Gastroesophageal sphincter (tissue), 4 donors: ENCODE results near the gene TMEM50B. TPM values are rescaled to one million over a fixed set of nuclear protein-coding genes. Genes with fewer than 3 reads are reported as not detected.

Source experiments
- ATAC-seq: fragments of 150-250 bp; one replicate; pipeline ENCODE4 v1.9.1; 2016; ENCODE audit warnings: mild to moderate bottlenecking, moderate library complexity
- H3K27ac ChIP-seq, 4 donors: fragments of 200-600 bp; sonication (generic) in 3 of 4; 1 replicate in 3 of 4; 2 replicates in 1 of 4; pipeline ENCODE4 v1.5.1; 2016 to 2019
- H3K27me3 ChIP-seq: fragments of 200-600 bp; sonication (generic); one replicate; pipeline ENCODE4 v1.5.1; 2019
- H3K36me3 ChIP-seq, 2 donors: fragments of 200-600 bp; sonication (generic); one replicate each; pipeline ENCODE4 v1.5.1; 2019; ENCODE audit warnings: control low read depth in 1 of 2
- H3K4me1 ChIP-seq, 3 donors: fragments of 200-600 bp; sonication (generic); 1 replicate in 2 of 3; 2 replicates in 1 of 3; pipeline ENCODE4 v1.5.1; 2016 to 2019; ENCODE audit warnings: control low read depth in 2 of 3
- H3K4me3 ChIP-seq, 2 donors: fragments of 200-600 bp; sonication (generic); one replicate each; pipeline ENCODE4 v1.5.1; 2019; ENCODE audit warnings: mild to moderate bottlenecking in 1 of 2, moderate library complexity in 1 of 2
- H3K9me3 ChIP-seq, 3 donors: fragments of 200-600 bp; sonication (generic); one replicate each; pipeline ENCODE4 v1.5.1; 2017 to 2019; ENCODE audit warnings: control low read depth in 2 of 3
- CTCF ChIP-seq, 4 experiments: fragments of 200-600 bp in 2 of 4; fragments of 450-650 bp in 2 of 4; sonication (generic) in 1 of 4; IDR thresholded peaks; one replicate each; pipeline ENCODE4 v1.5.1; 2017 to 2019; ENCODE audit warnings: antibody characterized with exemption in 4 of 4, mild to moderate bottlenecking in 2 of 4, moderate library complexity in 2 of 4
- EP300 ChIP-seq: sonication (generic); formaldehyde crosslinking; IDR thresholded peaks from one replicate; pipeline ENCODE4 v1.6.1; 2017; ENCODE audit warnings: antibody characterized with exemption, mild to moderate bottlenecking
- POLR2A ChIP-seq, 2 donors: fragments of 450-650 bp; IDR thresholded peaks; one replicate each; pipeline ENCODE4 v1.6.1; 2017; ENCODE audit warnings: antibody characterized with exemption in 2 of 2, mild to moderate bottlenecking in 2 of 2, moderate library complexity in 1 of 2
- POLR2AphosphoS5 ChIP-seq: sonication (generic); formaldehyde crosslinking; IDR thresholded peaks from one replicate; pipeline ENCODE4 v1.6.1; 2017; ENCODE audit warnings: antibody characterized with exemption
- WGBS, 2 donors: methylation state at CpG; one replicate each; pipeline ENCODE4 v1.1.5; 2018; ENCODE audit warnings: low coverage in 1 of 2; 5-methylcytosine and 5-hydroxymethylcytosine counted together
- total RNA-seq, 4 donors: library from RNA; depleted of rRNA; stranded (reverse); fragments of >200 nt; gene quantifications; one replicate each; pipeline ENCODE4 v1.1.0, GENCODE V29; 2016

Gene TMEM50B
- total RNA-seq, 4 donors from 2014 or later, result 56.4 to 175 (median 90.0) TPM

GRCh38 chr21:33441489-33442477, 38.0 kb downstream of the TMEM50B start:
- Histone ChIP-seq H3K27me3 (no peaks in the 10 kb centered on the region), H3K4me1 (peaks cover 0 to 29% (median 6%) of the 10 kb centered on the region in 3 donors), H3K36me3 (peaks cover 0 to 54% of the 10 kb centered on the region in 2 donors), H3K27ac (peak overlapping the region in 3 of 4 donors; percentile 13 to 68 (median 55)), H3K4me3 (no peak overlapping the region), H3K9me3 (no peaks in the 10 kb centered on the region)
- TF ChIP-seq CTCF (IDR thresholded peaks at IDR 0.05), result no peak
- no peak for TF ChIP-seq EP300
- no peak for TF ChIP-seq POLR2A (IDR thresholded peaks at IDR 0.05)
- peak; percentile 60 for TF ChIP-seq POLR2AphosphoS5
- WGBS, 2 donors, result 70 to 78% methylated on average over 2 to 7 of the region's 11 CpGs
- peak; percentile 53 for ATAC-seq

DNA sequence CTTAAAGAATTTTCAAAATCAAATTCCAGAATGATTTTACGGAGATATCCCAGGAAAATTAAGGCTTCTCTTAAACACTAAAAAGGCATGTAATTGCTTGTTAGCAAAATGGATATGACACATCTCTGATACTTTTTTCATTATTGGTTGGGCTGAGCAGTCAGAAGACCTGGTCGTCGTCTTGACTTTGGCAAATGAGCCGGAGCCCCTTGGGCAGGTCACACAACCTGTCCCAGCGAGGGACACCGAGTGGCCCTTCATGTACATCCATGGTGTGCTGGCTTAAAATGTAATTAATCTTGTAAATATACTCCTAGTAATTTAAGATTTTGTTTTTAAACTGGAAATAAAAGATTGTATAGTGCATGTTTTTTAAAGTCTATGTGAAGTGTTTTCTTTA, 42.6 kb downstream of the TMEM50B start:
- ATAC-seq, result no peak
- Histone ChIP-seq H3K4me1 (peaks cover 0 to 36% (median 11%) of the 10 kb centered on the region in 3 donors), H3K27me3 (no peaks in the 10 kb centered on the region), H3K9me3 (no peaks in the 10 kb centered on the region), H3K4me3 (no peak overlapping the region), H3K27ac (no peak overlapping the region), H3K36me3 (peaks cover 0 to 81% of the 10 kb centered on the region in 2 donors)
- 58 to 78% methylated on average over 4 to 6 of the region's 6 CpGs for WGBS, 2 donors
- TF ChIP-seq CTCF (IDR thresholded peaks at IDR 0.05) (no peak), POLR2AphosphoS5 (no peak), POLR2A (IDR thresholded peaks at IDR 0.05) (no peak)

- H3K4me1 ChIP-seq, result peaks cover 0 to 28% (median 11%) of the 10 kb centered on the region in 3 donors
- H3K27me3 ChIP-seq, result no peaks in the 10 kb centered on the region
- H3K9me3 ChIP-seq, result no peaks in the 10 kb centered on the region
- H3K36me3 ChIP-seq, result peaks cover 0 to 98% of the 10 kb centered on the region in 2 donors
- H3K27ac ChIP-seq, result peak overlapping the region; percentile 62 to 82 (median 76)
- H3K4me3 ChIP-seq, result no peak overlapping the region
- peak; percentile 91 for TF ChIP-seq POLR2AphosphoS5
- no peak for TF ChIP-seq EP300
- ATAC-seq, result peak; percentile 95
- WGBS, 2 donors, result 41 to 62% methylated on average over 3 of the region's 5 CpGs
Measured at GRCh38 chr21:33434770-33435360, 44.9 kb downstream of the TMEM50B start.

DNA sequence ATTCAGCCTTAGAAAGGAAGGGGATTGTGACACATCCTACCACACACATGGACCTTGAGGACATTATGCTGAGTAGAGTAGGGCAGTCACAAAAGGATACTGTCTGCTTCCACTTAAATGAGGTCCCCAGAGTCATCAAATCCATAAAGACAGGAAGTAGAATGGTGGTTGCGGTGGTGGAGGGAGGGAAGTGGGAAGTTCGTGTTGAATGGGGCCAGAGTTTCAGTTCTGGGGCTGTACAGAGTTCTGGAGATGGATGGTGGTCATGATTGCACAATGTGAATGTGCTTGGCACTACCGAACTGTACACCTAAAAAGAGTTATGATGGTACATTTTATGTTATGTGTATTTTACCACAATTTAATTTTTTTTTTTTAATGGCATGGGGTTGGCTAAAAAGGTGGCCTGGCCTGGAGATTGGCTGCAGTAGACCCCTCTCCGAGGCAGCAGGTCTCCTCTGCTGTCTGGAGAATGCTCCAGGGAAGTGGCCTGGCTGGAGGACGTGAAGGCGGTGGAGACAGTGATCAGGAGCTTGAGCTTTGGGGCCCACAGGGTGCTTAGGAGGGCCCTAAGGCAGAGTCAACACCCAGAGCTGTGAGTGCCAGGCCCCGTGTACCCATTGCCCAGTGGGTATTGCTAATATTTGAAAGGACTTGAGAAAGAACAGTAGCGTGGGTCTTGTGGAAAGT, 46.2 kb downstream of the TMEM50B start:
- no peaks in the 10 kb centered on the region for H3K27me3 ChIP-seq
- TF ChIP-seq EP300 (no peak), CTCF (IDR thresholded peaks at IDR 0.05) (no peak), POLR2AphosphoS5 (peak; percentile 9)
- H3K4me1 ChIP-seq, result peaks cover 0 to 28% (median 16%) of the 10 kb centered on the region in 3 donors
- no peak for ATAC-seq
- H3K4me3 ChIP-seq, result no peak overlapping the region
- H3K9me3 ChIP-seq, result no peaks in the 10 kb centered on the region
- H3K27ac ChIP-seq, result peak overlapping the region in 3 of 4 donors; percentile 76 to 82 (median 77)
- WGBS, 2 donors, result 78 to 83% methylated on average over 2 to 6 of the region's 8 CpGs
- peaks cover 0 to 100% of the 10 kb centered on the region in 2 donors for H3K36me3 ChIP-seq

DNA sequence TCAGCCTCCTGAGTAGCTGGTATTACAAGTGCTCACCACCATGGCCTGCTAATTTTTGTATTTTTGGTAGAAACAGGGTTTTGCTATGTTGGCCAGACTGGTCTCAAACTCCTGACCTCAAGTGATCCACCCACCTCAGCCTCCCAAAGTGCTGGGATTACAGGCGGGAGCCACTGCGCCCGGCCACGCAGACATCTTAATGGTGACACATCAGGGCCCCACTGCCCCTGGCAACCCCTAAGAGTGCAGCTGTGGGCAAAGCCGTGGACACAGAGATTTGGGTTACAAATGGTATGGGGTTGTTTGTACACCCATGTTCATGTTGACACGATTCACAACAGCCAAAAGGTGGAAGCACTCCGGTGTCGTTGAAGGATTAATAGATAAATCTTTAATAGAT, 46.8 kb downstream of the TMEM50B start:
- Histone ChIP-seq H3K4me1 (peaks cover 0 to 28% (median 16%) of the 10 kb centered on the region in 3 donors), H3K4me3 (no peak overlapping the region), H3K27me3 (no peaks in the 10 kb centered on the region), H3K9me3 (no peaks in the 10 kb centered on the region), H3K36me3 (peaks cover 0 to 100% of the 10 kb centered on the region in 2 donors), H3K27ac (peak overlapping the region in 3 of 4 donors; percentile 76 to 82 (median 77))
- TF ChIP-seq POLR2AphosphoS5, result no peak
- 86 to 94% methylated on average over 3 to 4 of the region's 8 CpGs for WGBS, 2 donors
- no peak for ATAC-seq
